Fibroblast of pulmonary artery (primary cell): ENCODE measurements around the gene GNAS-AS1.

ENCODE experiments used
- DNase-seq: peaks from one replicate; pipeline ENCODE4 v3.0.0-alpha.2; 2010; ENCODE audit warnings: low read depth
- H3K4me3 ChIP-seq: replicated peaks from 2 replicates; pipeline ENCODE4 v1.5.1; 2011; ENCODE audit warnings: low read depth, mild to moderate bottlenecking, control low read depth, low read length, moderate library complexity
- CTCF ChIP-seq: IDR thresholded peaks from 2 replicates; pipeline ENCODE4 v1.5.1; 2011; ENCODE audit warnings: mild to moderate bottlenecking, control low read depth, low read length, inconsistent platforms; ENCODE audit errors: missing control alignments

Gene GNAS-AS1

GRCh38 chr20:58877976-58878360, 27.3 kb upstream of the GNAS-AS1 start:
- no peak for DNase-seq
- no peak overlapping the region for H3K4me3 ChIP-seq
- no peak for TF ChIP-seq CTCF

GRCh38 chr20:58877050-58877975, 26.6 kb upstream of the GNAS-AS1 start:
- no peak for DNase-seq

GRCh38 chr20:58876437-58876836, 25.7 kb upstream of the GNAS-AS1 start:
- TF ChIP-seq CTCF = no peak
- no peak for DNase-seq

More at GRCh38 chr20:58877050-58877975, 26.6 kb upstream of the GNAS-AS1 start:
- H3K4me3 ChIP-seq = no peak overlapping the region
- TF ChIP-seq CTCF = no peak

GRCh38 chr20:58875541-58876134, 24.9 kb upstream of the GNAS-AS1 start:
- no peak overlapping the region for H3K4me3 ChIP-seq
- no peak for TF ChIP-seq CTCF
- no peak for DNase-seq

More at GRCh38 chr20:58876437-58876836, 25.7 kb upstream of the GNAS-AS1 start:
- no peak overlapping the region for H3K4me3 ChIP-seq

- no peak overlapping the region for H3K4me3 ChIP-seq
- no peak for TF ChIP-seq CTCF
- no peak for DNase-seq
Measured at GRCh38 chr20:58875111-58875510, 24.4 kb upstream of the GNAS-AS1 start.

- no peak for TF ChIP-seq CTCF
- H3K4me3 ChIP-seq = no peak overlapping the region
- DNase-seq = no peak
Measured at GRCh38 chr20:58874469-58874868, 23.8 kb upstream of the GNAS-AS1 start.
